ENCODE data around the gene PROSER2.

Gene PROSER2

GRCh38 chr10:11823122-11823988 is at the start of gene PROSER2:
TSS of gene PROSER2 (plus strand) at chr10:11823356. CDS start at chr10:11852078, 28,722 bp downstream.
- TF ChIP-seq CTCF (IDR thresholded peaks at IDR 0.05; ENCODE audit: borderline replicate concordance, insufficient read depth, low read depth, low read length), result no peak

GRCh38 chr10:11773761-11774441 is 49.3 kb upstream of the PROSER2 start:
- no peak for TF ChIP-seq CTCF (IDR thresholded peaks at IDR 0.05; ENCODE audit: borderline replicate concordance, insufficient read depth, low read depth, low read length)
- no peak overlapping the region for H3K4me3 ChIP-seq (ENCODE audit: low read depth, low read length)

More at GRCh38 chr10:11823122-11823988, at the start of gene PROSER2:
- peak within 1 kb of the TSS; percentile 37 for H3K4me3 ChIP-seq (ENCODE audit: low read depth, low read length)

- H3K4me3 ChIP-seq (ENCODE audit: low read depth, low read length), result no peak overlapping the region
- no peak for TF ChIP-seq CTCF (IDR thresholded peaks at IDR 0.05; ENCODE audit: borderline replicate concordance, insufficient read depth, low read depth, low read length)
Observed at GRCh38 chr10:11775412-11775811, 47.7 kb upstream of the PROSER2 start.

GRCh38 chr10:11776080-11776479 is 47.1 kb upstream of the PROSER2 start:
- no peak for TF ChIP-seq CTCF (IDR thresholded peaks at IDR 0.05; ENCODE audit: borderline replicate concordance, insufficient read depth, low read depth, low read length)
- no peak overlapping the region for H3K4me3 ChIP-seq (ENCODE audit: low read depth, low read length)

GRCh38 chr10:11781114-11781513 is 42.0 kb upstream of the PROSER2 start:
- H3K4me3 ChIP-seq (ENCODE audit: low read depth, low read length), result no peak overlapping the region
- no peak for TF ChIP-seq CTCF (IDR thresholded peaks at IDR 0.05; ENCODE audit: borderline replicate concordance, insufficient read depth, low read depth, low read length)

GRCh38 chr10:11782793-11783557 is 40.2 kb upstream of the PROSER2 start:
- no peak overlapping the region for H3K4me3 ChIP-seq (ENCODE audit: low read depth, low read length)
- TF ChIP-seq CTCF (IDR thresholded peaks at IDR 0.05; ENCODE audit: borderline replicate concordance, insufficient read depth, low read depth, low read length), result peak; percentile 50
